Mesendoderm (in vitro differentiated cells): ENCODE results near the gene SPRYD4.
"Not testable (repeated sequence)": the region's sequence is repeated elsewhere in the genome, so short reads cannot be mapped to it uniquely, and the experiment has no call there.

Source experiments
- DNase-seq: peaks from one replicate; pipeline ENCODE4 v3.0.0; 2013
- H2AK5ac ChIP-seq: 2 replicates; pipeline ENCODE4 v1.6.1; 2013; ENCODE audit warnings: low read length, inconsistent platforms
- H2BK120ac ChIP-seq: 2 replicates; pipeline ENCODE4 v1.6.1; 2013; ENCODE audit warnings: low read depth, mild to moderate bottlenecking, low read length, moderate library complexity, mixed read lengths
- H2BK15ac ChIP-seq: replicated peaks from 2 replicates; pipeline ENCODE4 v1.6.1; 2013; ENCODE audit warnings: low read depth, mild to moderate bottlenecking, moderate library complexity
- H2BK5ac ChIP-seq: 2 replicates; pipeline ENCODE4 v1.6.1; 2013; ENCODE audit warnings: low read length, inconsistent platforms
- H3K18ac ChIP-seq: 2 replicates; pipeline ENCODE4 v1.6.1; 2013; ENCODE audit warnings: mild to moderate bottlenecking, low read length, mixed read lengths
- H3K23ac ChIP-seq: one replicate; pipeline ENCODE4 v1.6.1; 2013; ENCODE audit warnings: low read length
- H3K27ac ChIP-seq: 2 replicates; pipeline ENCODE4 v1.5.1; 2013; ENCODE audit warnings: low read depth, mild to moderate bottlenecking, inconsistent platforms, low read length, moderate library complexity
- H3K27me3 ChIP-seq: 2 replicates; pipeline ENCODE4 v1.6.1; 2013; ENCODE audit warnings: low read length, control low read depth, mild to moderate bottlenecking, inconsistent platforms; ENCODE audit not compliant: insufficient read depth, poor library complexity
- H3K36me3 ChIP-seq: 2 replicates; pipeline ENCODE4 v1.6.1; 2013; ENCODE audit warnings: low read length, inconsistent platforms; ENCODE audit not compliant: control insufficient read depth, insufficient read depth
- H3K4ac ChIP-seq: one replicate; pipeline ENCODE4 v1.6.1; 2013; ENCODE audit warnings: low read depth, mild to moderate bottlenecking, low read length, moderate library complexity
- H3K4me1 ChIP-seq: 2 replicates; pipeline ENCODE4 v1.6.1; 2013; ENCODE audit warnings: low read depth, low read length, inconsistent platforms; ENCODE audit not compliant: control insufficient read depth
- H3K4me2 ChIP-seq: 2 replicates; pipeline ENCODE4 v1.6.1; 2013; ENCODE audit warnings: low read length
- H3K4me3 ChIP-seq: 2 replicates; pipeline ENCODE4 v1.5.1; 2013; ENCODE audit warnings: mild to moderate bottlenecking, low read length
- H3K56ac ChIP-seq: one replicate; pipeline ENCODE4 v1.6.1; 2013; ENCODE audit warnings: low read length
- H3K79me1 ChIP-seq: 2 replicates; pipeline ENCODE4 v1.6.1; 2013; ENCODE audit warnings: low read length, inconsistent platforms
- H3K79me2 ChIP-seq: 2 replicates; pipeline ENCODE4 v1.6.1; 2013; ENCODE audit warnings: mild to moderate bottlenecking, low read length; ENCODE audit not compliant: control insufficient read depth, insufficient read depth
- H3K9ac ChIP-seq: 2 replicates; pipeline ENCODE4 v1.6.1; 2013; ENCODE audit warnings: low read length, inconsistent platforms
- H4K5ac ChIP-seq: one replicate; pipeline ENCODE4 v1.6.1; 2013; ENCODE audit warnings: low read length
- H4K8ac ChIP-seq: one replicate; pipeline ENCODE4 v1.6.1; 2013; ENCODE audit warnings: low read depth, mild to moderate bottlenecking, control low read depth, low read length, moderate library complexity
- WGBS: extraction: QIAGEN DNeasy Blood & Tissue Kit; methylation state at CpG from one replicate; pipeline ENCODE4 v1.1.7; 2013; ENCODE audit warnings: low lambda C conversion rate, missing lambda C conversion rate; ENCODE audit not compliant: insufficient coverage; ENCODE audit errors: extremely low coverage; 5-methylcytosine and 5-hydroxymethylcytosine counted together

Gene SPRYD4

GRCh38 chr12:56494481-56494880 lies 26.1 kb downstream of the SPRYD4 start:
- H2BK5ac ChIP-seq: not testable (repeated sequence)

GRCh38 chr12:56496704-56497103 lies 28.3 kb downstream of the SPRYD4 start:
- DNase-seq: peak; percentile 66

More at GRCh38 chr12:56494481-56494880, 26.1 kb downstream of the SPRYD4 start:
- H3K79me2 ChIP-seq, H3K36me3 ChIP-seq, H3K4me1 ChIP-seq, DNase-seq, H3K79me1 ChIP-seq, H2BK15ac ChIP-seq, H3K18ac ChIP-seq, H3K56ac ChIP-seq, H3K4me3 ChIP-seq, H3K9ac ChIP-seq, H3K23ac ChIP-seq, H2BK120ac ChIP-seq, H3K27me3 ChIP-seq, H3K4me2 ChIP-seq, H4K5ac ChIP-seq, H4K8ac ChIP-seq, H3K4ac ChIP-seq, H2AK5ac ChIP-seq, H3K27ac ChIP-seq: not testable (repeated sequence)
- no CpG with 5 or more reads among the region's 27 CpGs for WGBS

GRCh38 chr12:56498126-56498902 lies 29.9 kb downstream of the SPRYD4 start:
- not testable (repeated sequence) for H3K27ac ChIP-seq, H3K4me1 ChIP-seq, H3K79me1 ChIP-seq, H3K4me3 ChIP-seq, H4K5ac ChIP-seq, H3K4me2 ChIP-seq, H3K56ac ChIP-seq, H3K27me3 ChIP-seq, H2BK5ac ChIP-seq, H3K9ac ChIP-seq, H3K4ac ChIP-seq, H2AK5ac ChIP-seq, H2BK120ac ChIP-seq, H3K23ac ChIP-seq, H3K18ac ChIP-seq, H2BK15ac ChIP-seq, DNase-seq, H3K36me3 ChIP-seq, H4K8ac ChIP-seq, H3K79me2 ChIP-seq
- WGBS: no CpG with 5 or more reads among the region's 14 CpGs

More at GRCh38 chr12:56496704-56497103, 28.3 kb downstream of the SPRYD4 start:
- not testable (repeated sequence) for H2BK5ac ChIP-seq, H3K79me2 ChIP-seq, H3K56ac ChIP-seq, H3K79me1 ChIP-seq, H3K23ac ChIP-seq, H3K27ac ChIP-seq, H3K18ac ChIP-seq, H3K4ac ChIP-seq, H2BK120ac ChIP-seq, H3K4me1 ChIP-seq, H4K8ac ChIP-seq, H3K36me3 ChIP-seq, H3K27me3 ChIP-seq, H2AK5ac ChIP-seq, H4K5ac ChIP-seq, H3K4me3 ChIP-seq, H3K9ac ChIP-seq, H3K4me2 ChIP-seq, H2BK15ac ChIP-seq
- WGBS: no CpG with 5 or more reads among the region's 17 CpGs

- H3K79me2 ChIP-seq, H3K23ac ChIP-seq, H3K18ac ChIP-seq, H3K56ac ChIP-seq, H3K36me3 ChIP-seq, H4K8ac ChIP-seq, DNase-seq, H3K79me1 ChIP-seq, H3K27ac ChIP-seq, H4K5ac ChIP-seq, H3K27me3 ChIP-seq, H3K4me3 ChIP-seq, H3K4me2 ChIP-seq, H2AK5ac ChIP-seq, H2BK120ac ChIP-seq, H3K4me1 ChIP-seq, H2BK15ac ChIP-seq, H3K4ac ChIP-seq, H2BK5ac ChIP-seq, H3K9ac ChIP-seq: not testable (repeated sequence)
- WGBS: no CpG with 5 or more reads among the region's 9 CpGs
Measured at GRCh38 chr12:56499452-56499851, 31.1 kb downstream of the SPRYD4 start.

GRCh38 chr12:56499879-56500278 lies 31.5 kb downstream of the SPRYD4 start:
- not testable (repeated sequence) for H3K9ac ChIP-seq, H2BK15ac ChIP-seq, H2BK5ac ChIP-seq, H3K27ac ChIP-seq, DNase-seq, H3K36me3 ChIP-seq, H3K4me2 ChIP-seq, H4K8ac ChIP-seq, H3K18ac ChIP-seq, H3K23ac ChIP-seq, H3K79me2 ChIP-seq, H3K79me1 ChIP-seq, H3K56ac ChIP-seq, H4K5ac ChIP-seq, H3K4me3 ChIP-seq, H3K4me1 ChIP-seq, H3K27me3 ChIP-seq, H2AK5ac ChIP-seq, H2BK120ac ChIP-seq, H3K4ac ChIP-seq
- no CpG with 5 or more reads among the region's 13 CpGs for WGBS

- Histone ChIP-seq H3K4me3 (no peak overlapping the region), H3K56ac (no peak overlapping the region), H3K4me2 (no peak overlapping the region), H3K27ac (no peak overlapping the region), H3K79me2 (no peaks in the 10 kb centered on the region), H4K5ac (no peak overlapping the region), H2BK120ac (no peak overlapping the region), H3K27me3 (no peaks in the 10 kb centered on the region), H2BK15ac (no peak overlapping the region), H3K9ac (no peak overlapping the region), H4K8ac (no peak overlapping the region), H3K23ac (no peak overlapping the region), H3K79me1 (no peaks in the 10 kb centered on the region), H3K18ac (no peak overlapping the region), H3K4me1 (no peaks in the 10 kb centered on the region), H3K4ac (no peak overlapping the region), H2BK5ac (no peak overlapping the region), H2AK5ac (no peak overlapping the region), H3K36me3 (no peaks in the 10 kb centered on the region)
- DNase-seq: no peak
- WGBS: no CpG with 5 or more reads among the region's 16 CpGs
Measured at GRCh38 chr12:56510786-56511185, 42.4 kb downstream of the SPRYD4 start.
